ENCODE data around the gene PGA4.
"Not testable (repeated sequence)": the region's sequence is repeated elsewhere in the genome, so short reads cannot be mapped to it uniquely, and the experiment has no call there.

PGA4 gene

DNA sequence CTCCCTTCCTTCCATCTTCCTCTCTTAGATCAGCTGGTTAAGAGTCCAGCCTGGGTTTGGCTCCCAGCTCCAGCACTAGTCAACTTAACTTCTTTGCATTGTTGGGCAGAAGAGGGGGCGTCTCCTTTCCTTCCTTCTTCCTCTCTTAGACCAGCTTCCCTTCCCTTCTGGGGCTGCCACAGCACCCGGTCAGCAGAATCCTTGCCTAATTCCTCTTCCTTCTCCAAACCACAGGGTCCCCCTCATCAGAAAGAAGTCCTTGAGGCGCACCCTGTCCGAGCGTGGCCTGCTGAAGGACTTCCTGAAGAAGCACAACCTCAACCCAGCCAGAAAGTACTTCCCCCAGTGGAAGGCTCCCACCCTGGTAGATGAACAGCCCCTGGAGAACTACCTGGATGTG, 18.3 kb upstream of the PGA4 start:
- not testable (repeated sequence) for H3K4me3 ChIP-seq (ENCODE audit: low read depth, low read length); H3K9me3 ChIP-seq (ENCODE audit: control insufficient read depth, insufficient read depth, low read length); H3K27me3 ChIP-seq (ENCODE audit: control insufficient read depth, insufficient read depth, low read length)

GRCh38 chr11:61204502-61205059, 17.6 kb upstream of the PGA4 start:
- H3K4me3 ChIP-seq (ENCODE audit: low read depth, low read length); H3K36me3 ChIP-seq (ENCODE audit: control insufficient read depth, insufficient read depth, low read length); H3K27me3 ChIP-seq (ENCODE audit: control insufficient read depth, insufficient read depth, low read length); H3K9me3 ChIP-seq (ENCODE audit: control insufficient read depth, insufficient read depth, low read length); H3K9ac ChIP-seq (ENCODE audit: low read depth, low read length); H3K4me1 ChIP-seq (ENCODE audit: control insufficient read depth, insufficient read depth, low read length); H3K27ac ChIP-seq (ENCODE audit: low read depth, low read length): not testable (repeated sequence)

More for the DNA sequence above, 18.3 kb upstream of the PGA4 start:
- not testable (repeated sequence) for H3K4me1 ChIP-seq (ENCODE audit: control insufficient read depth, insufficient read depth, low read length); H3K9ac ChIP-seq (ENCODE audit: low read depth, low read length); H3K36me3 ChIP-seq (ENCODE audit: control insufficient read depth, insufficient read depth, low read length); H3K27ac ChIP-seq (ENCODE audit: low read depth, low read length)

GRCh38 chr11:61207636-61208310, 14.4 kb upstream of the PGA4 start:
- not testable (repeated sequence) for H3K27me3 ChIP-seq (ENCODE audit: control insufficient read depth, insufficient read depth, low read length); H3K4me3 ChIP-seq (ENCODE audit: low read depth, low read length); H3K9ac ChIP-seq (ENCODE audit: low read depth, low read length); H3K4me1 ChIP-seq (ENCODE audit: control insufficient read depth, insufficient read depth, low read length); H3K27ac ChIP-seq (ENCODE audit: low read depth, low read length); H3K9me3 ChIP-seq (ENCODE audit: control insufficient read depth, insufficient read depth, low read length); H3K36me3 ChIP-seq (ENCODE audit: control insufficient read depth, insufficient read depth, low read length)

DNA sequence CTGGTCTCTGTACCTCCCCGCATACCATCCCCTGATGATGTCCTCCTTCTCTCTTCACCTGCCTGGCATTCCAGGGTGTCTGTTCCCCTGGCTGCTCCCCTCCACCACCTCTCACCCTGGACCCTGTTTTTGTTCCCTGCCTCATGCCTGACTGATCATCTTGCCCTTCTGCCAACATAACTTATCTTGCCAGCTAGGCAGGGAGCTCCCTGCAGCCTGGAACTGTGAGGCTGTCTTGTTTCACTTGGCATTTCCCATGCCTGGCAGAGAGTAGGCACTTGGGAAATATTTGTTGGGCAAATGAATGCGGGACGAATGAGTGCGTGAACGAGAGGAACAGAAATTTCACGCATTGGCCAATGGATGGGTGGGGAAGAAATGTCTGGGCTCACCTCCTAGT, 11.5 kb upstream of the PGA4 start:
- not testable (repeated sequence) for H3K27ac ChIP-seq (ENCODE audit: low read depth, low read length); H3K9ac ChIP-seq (ENCODE audit: low read depth, low read length); H3K4me3 ChIP-seq (ENCODE audit: low read depth, low read length); H3K27me3 ChIP-seq (ENCODE audit: control insufficient read depth, insufficient read depth, low read length); H3K36me3 ChIP-seq (ENCODE audit: control insufficient read depth, insufficient read depth, low read length); H3K4me1 ChIP-seq (ENCODE audit: control insufficient read depth, insufficient read depth, low read length); H3K9me3 ChIP-seq (ENCODE audit: control insufficient read depth, insufficient read depth, low read length)

DNA sequence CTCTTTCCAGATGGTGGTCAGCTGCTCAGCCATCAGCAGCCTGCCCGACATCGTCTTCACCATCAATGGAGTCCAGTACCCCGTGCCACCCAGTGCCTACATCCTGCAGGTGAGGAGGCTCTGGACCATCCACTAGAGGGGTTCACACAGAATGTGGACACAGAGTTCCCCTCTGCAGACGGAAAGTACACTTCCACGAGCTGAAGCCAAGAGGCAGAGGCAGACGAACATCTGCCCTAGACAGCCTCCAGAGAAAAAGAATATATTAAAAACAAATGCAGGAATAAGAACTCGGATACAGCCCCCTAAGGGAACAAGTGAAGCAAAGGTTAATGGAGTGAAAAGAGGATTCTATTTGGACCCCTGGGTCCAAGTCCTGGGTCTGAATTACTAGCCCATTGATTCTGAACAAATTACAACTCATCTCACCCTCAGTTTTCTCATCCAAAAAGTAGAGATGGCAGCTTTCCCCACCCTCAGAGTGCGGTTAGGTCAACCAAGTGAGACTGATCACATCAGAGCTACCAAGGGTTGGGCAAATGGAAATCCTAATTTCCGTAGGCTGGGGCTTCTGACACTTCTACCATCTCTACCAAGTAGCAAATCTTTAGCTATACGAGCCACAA, 10.7 kb upstream of the PGA4 start:
- H3K9ac ChIP-seq (ENCODE audit: low read depth, low read length); H3K36me3 ChIP-seq (ENCODE audit: control insufficient read depth, insufficient read depth, low read length); H3K27ac ChIP-seq (ENCODE audit: low read depth, low read length); H3K9me3 ChIP-seq (ENCODE audit: control insufficient read depth, insufficient read depth, low read length); H3K27me3 ChIP-seq (ENCODE audit: control insufficient read depth, insufficient read depth, low read length); H3K4me1 ChIP-seq (ENCODE audit: control insufficient read depth, insufficient read depth, low read length); H3K4me3 ChIP-seq (ENCODE audit: low read depth, low read length): not testable (repeated sequence)

DNA sequence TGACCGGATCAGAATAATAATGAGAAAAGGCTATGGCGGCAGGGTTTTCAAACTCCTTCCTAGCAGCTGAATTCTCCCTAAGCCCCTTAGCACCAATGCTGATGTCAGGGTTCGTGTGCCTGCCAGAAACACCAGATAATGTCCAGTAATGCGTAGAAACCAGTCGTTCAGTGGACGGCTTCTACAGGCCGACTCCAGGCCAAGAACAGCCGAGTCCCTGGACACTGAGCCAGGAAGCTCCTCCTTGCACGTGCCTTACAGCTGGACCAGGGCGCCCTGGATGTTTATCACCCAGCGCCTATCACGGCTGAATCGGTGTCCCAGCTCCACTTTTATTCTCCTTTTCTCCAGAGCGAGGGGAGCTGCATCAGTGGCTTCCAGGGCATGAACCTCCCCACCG, 9.9 kb upstream of the PGA4 start:
- not testable (repeated sequence) for H3K36me3 ChIP-seq (ENCODE audit: control insufficient read depth, insufficient read depth, low read length)

GRCh38 chr11:61213711-61214324, 8.3 kb upstream of the PGA4 start:
- not testable (repeated sequence) for H3K27ac ChIP-seq (ENCODE audit: low read depth, low read length); H3K9me3 ChIP-seq (ENCODE audit: control insufficient read depth, insufficient read depth, low read length); H3K9ac ChIP-seq (ENCODE audit: low read depth, low read length); H3K27me3 ChIP-seq (ENCODE audit: control insufficient read depth, insufficient read depth, low read length); H3K4me1 ChIP-seq (ENCODE audit: control insufficient read depth, insufficient read depth, low read length); H3K36me3 ChIP-seq (ENCODE audit: control insufficient read depth, insufficient read depth, low read length); H3K4me3 ChIP-seq (ENCODE audit: low read depth, low read length)

More for the DNA sequence above, 9.9 kb upstream of the PGA4 start:
- H3K27me3 ChIP-seq (ENCODE audit: control insufficient read depth, insufficient read depth, low read length); H3K27ac ChIP-seq (ENCODE audit: low read depth, low read length); H3K9me3 ChIP-seq (ENCODE audit: control insufficient read depth, insufficient read depth, low read length); H3K4me1 ChIP-seq (ENCODE audit: control insufficient read depth, insufficient read depth, low read length); H3K9ac ChIP-seq (ENCODE audit: low read depth, low read length); H3K4me3 ChIP-seq (ENCODE audit: low read depth, low read length): not testable (repeated sequence)

DNA sequence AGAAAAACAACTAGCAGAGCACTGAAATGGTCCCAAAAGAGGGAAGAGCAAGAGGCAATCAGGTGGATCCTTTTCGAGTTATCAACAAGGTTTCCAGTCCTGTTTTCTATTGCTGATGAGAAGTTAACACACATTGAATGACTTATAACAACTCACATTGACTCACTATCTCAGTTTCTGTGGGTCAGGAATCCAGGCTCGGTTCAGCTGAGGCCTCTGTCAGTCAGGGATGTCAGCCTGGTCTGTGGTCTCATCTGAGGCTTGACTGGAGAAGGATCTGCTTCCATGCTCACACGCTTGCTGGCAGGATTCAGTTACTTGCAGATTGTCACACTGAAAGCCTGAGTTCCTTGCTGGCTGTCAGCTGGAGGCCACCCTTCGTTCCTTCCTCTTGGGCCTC, 3.8 kb upstream of the PGA4 start:
- H3K9me3 ChIP-seq (ENCODE audit: control insufficient read depth, insufficient read depth, low read length); H3K36me3 ChIP-seq (ENCODE audit: control insufficient read depth, insufficient read depth, low read length); H3K4me1 ChIP-seq (ENCODE audit: control insufficient read depth, insufficient read depth, low read length); H3K27me3 ChIP-seq (ENCODE audit: control insufficient read depth, insufficient read depth, low read length); H3K4me3 ChIP-seq (ENCODE audit: low read depth, low read length); H3K9ac ChIP-seq (ENCODE audit: low read depth, low read length); H3K27ac ChIP-seq (ENCODE audit: low read depth, low read length): not testable (repeated sequence)

- H3K9ac ChIP-seq (ENCODE audit: low read depth, low read length); H3K36me3 ChIP-seq (ENCODE audit: control insufficient read depth, insufficient read depth, low read length); H3K4me3 ChIP-seq (ENCODE audit: low read depth, low read length); H3K4me1 ChIP-seq (ENCODE audit: control insufficient read depth, insufficient read depth, low read length); H3K9me3 ChIP-seq (ENCODE audit: control insufficient read depth, insufficient read depth, low read length); H3K27ac ChIP-seq (ENCODE audit: low read depth, low read length); H3K27me3 ChIP-seq (ENCODE audit: control insufficient read depth, insufficient read depth, low read length): not testable (repeated sequence)
Observed at GRCh38 chr11:61219016-61219415, 3.1 kb upstream of the PGA4 start.

DNA sequence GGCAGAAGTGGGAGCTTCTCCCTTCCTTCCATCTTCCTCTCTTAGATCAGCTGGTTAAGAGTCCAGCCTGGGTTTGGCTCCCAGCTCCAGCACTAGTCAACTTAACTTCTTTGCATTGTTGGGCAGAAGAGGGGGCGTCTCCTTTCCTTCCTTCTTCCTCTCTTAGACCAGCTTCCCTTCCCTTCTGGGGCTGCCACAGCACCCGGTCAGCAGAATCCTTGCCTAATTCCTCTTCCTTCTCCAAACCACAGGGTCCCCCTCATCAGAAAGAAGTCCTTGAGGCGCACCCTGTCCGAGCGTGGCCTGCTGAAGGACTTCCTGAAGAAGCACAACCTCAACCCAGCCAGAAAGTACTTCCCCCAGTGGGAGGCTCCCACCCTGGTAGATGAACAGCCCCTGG, 545 bp downstream of the PGA4 start:
- H3K9me3 ChIP-seq (ENCODE audit: control insufficient read depth, insufficient read depth, low read length); H3K9ac ChIP-seq (ENCODE audit: low read depth, low read length); H3K4me1 ChIP-seq (ENCODE audit: control insufficient read depth, insufficient read depth, low read length); H3K27ac ChIP-seq (ENCODE audit: low read depth, low read length); H3K27me3 ChIP-seq (ENCODE audit: control insufficient read depth, insufficient read depth, low read length); H3K36me3 ChIP-seq (ENCODE audit: control insufficient read depth, insufficient read depth, low read length); H3K4me3 ChIP-seq (ENCODE audit: low read depth, low read length): not testable (repeated sequence)

GRCh38 chr11:61226457-61227137, 4.5 kb downstream of the PGA4 start:
- not testable (repeated sequence) for H3K4me1 ChIP-seq (ENCODE audit: control insufficient read depth, insufficient read depth, low read length); H3K4me3 ChIP-seq (ENCODE audit: low read depth, low read length); H3K9ac ChIP-seq (ENCODE audit: low read depth, low read length); H3K36me3 ChIP-seq (ENCODE audit: control insufficient read depth, insufficient read depth, low read length); H3K9me3 ChIP-seq (ENCODE audit: control insufficient read depth, insufficient read depth, low read length); H3K27ac ChIP-seq (ENCODE audit: low read depth, low read length); H3K27me3 ChIP-seq (ENCODE audit: control insufficient read depth, insufficient read depth, low read length)
